RWPE1 (cell line): ENCODE results near the gene FAM25G.

Source experiments
- CTCF ChIA-PET: fragments of 350-600 bp; sonication (Branson Sonifier 250); formaldehyde crosslinking; extraction: SDS; loops from one replicate; lab custom pipeline; 2021; lab: Yijun Ruan, JAX
- POLR2A ChIA-PET: fragments of 400-600 bp; formaldehyde crosslinking; extraction: SDS; loops from one replicate; lab custom pipeline; 2020; ENCODE audit warnings: antibody characterized with exemption; ENCODE audit not compliant: low non-redundant PET; lab: Yijun Ruan, JAX
- DNase-seq: peaks from one replicate; pipeline ENCODE4 v3.0.0; 2012; ENCODE audit warnings: low spot score
- H3K27ac ChIP-seq: fragments of 450-650 bp; 2 replicates; pipeline ENCODE4 v1.5.1; 2017
- TF ChIP-seq, protein P1 (sequence below): fragments of 450-650 bp; conservative IDR thresholded peaks from 2 replicates; pipeline ENCODE4 v1.5.1; 2017; ENCODE audit warnings: low read depth, mild to moderate bottlenecking

The FAM25G gene

DNA sequence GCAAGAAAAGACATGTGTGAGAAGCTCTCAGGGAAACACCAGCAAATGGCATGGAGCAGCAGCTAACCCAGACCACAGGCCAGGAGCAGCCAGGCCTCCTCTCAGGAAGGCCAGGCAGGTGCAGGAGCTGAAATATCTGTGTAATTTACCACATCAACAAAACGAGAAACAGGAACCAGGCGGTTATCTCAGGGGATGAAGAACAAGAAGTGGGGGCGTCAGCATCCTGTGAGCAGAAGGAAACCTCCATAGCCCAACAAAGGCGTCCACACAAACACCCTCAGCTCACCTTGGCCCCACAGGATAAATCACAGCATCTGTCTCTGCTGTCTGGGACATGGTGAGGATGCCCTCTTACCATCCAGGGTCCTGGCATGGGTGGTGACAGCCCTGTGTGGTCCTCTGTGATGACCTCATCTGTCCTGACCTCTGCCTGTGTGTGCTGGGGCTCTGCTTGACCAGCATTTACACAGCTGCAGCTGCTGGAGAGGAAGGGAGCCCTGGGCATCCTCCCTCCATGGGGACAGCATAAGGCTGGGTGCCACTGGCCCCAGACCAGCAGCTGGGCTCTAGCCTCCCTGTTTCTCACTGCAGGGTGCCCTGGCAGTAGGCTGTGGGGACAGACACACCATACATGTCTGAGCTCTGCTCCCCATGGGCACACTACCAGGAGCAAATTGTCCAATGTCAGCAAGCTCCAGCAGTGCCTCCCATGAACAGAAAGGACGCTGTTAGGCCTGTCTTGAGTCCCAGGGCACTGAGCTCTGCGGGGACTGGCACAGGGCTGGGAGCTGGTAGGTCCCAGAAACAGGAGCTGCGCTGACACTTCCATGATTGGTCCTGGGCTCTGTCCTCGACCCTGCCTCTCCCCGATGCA lies 42.2 kb downstream of the FAM25G start:
- no peak for DNase-seq
- CTCF ChIA-PET = interaction anchor here (0.6 kb wide), 2 partner anchors 9 to 23 kb away, joined by 3 to 4 read pairs; no protein-coding TSS in a partner anchor
- TF ChIP-seq, protein P1, sequence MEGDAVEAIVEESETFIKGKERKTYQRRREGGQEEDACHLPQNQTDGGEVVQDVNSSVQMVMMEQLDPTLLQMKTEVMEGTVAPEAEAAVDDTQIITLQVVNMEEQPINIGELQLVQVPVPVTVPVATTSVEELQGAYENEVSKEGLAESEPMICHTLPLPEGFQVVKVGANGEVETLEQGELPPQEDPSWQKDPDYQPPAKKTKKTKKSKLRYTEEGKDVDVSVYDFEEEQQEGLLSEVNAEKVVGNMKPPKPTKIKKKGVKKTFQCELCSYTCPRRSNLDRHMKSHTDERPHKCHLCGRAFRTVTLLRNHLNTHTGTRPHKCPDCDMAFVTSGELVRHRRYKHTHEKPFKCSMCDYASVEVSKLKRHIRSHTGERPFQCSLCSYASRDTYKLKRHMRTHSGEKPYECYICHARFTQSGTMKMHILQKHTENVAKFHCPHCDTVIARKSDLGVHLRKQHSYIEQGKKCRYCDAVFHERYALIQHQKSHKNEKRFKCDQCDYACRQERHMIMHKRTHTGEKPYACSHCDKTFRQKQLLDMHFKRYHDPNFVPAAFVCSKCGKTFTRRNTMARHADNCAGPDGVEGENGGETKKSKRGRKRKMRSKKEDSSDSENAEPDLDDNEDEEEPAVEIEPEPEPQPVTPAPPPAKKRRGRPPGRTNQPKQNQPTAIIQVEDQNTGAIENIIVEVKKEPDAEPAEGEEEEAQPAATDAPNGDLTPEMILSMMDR = no peak
- no peak overlapping the region for H3K27ac ChIP-seq
- POLR2A ChIA-PET = no interaction called here

DNA sequence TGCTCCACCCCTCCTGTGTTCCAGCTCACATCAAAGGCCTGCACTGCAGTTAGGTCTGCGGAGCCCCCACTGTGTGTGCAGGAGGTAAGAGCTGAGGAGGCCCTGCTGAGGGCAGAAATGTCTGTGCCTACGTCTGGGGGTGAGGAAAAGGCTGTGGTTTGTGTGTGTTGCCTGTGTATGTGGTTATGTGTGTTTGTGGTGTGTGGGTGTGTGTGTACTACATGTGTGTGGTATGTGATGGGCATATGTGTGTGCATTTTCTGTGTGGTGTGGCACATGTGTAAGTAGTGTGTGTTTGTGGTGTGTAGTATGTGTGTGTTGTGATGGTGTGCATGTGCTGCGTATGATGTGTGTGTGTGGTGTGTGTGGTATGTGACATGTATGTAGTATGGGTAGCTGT lies 43.8 kb downstream of the FAM25G start:
- TF ChIP-seq, protein P1 = no peak
- H3K27ac ChIP-seq = no peak overlapping the region
- DNase-seq = no peak
- POLR2A ChIA-PET = no interaction called here
- CTCF ChIA-PET = interaction anchor here (0.6 kb wide), 1 partner anchor 281 kb away, joined by 3 read pairs; no protein-coding TSS in a partner anchor

DNA sequence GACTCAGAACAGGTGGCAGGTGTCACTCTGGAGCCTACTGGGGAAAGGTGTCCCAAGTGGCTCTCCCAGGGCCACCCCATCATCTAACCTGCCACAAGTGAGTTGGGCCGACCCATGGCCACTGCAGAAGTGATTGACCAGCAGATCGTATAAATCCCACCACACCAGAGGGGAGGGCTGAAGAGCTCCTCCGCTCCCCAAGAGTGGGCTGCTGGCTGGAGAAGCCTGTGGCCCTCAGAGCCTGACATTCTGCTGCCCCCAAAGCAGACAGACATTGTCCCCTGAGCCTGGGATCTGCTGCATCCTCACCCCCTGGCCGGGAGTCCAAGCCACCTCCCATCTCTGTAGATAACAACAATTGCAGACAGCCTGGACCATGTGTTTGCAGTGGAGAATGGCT lies 44.3 kb downstream of the FAM25G start:
- no peak overlapping the region for H3K27ac ChIP-seq
- CTCF ChIA-PET = no interaction called here
- TF ChIP-seq, protein P1 = no peak
- POLR2A ChIA-PET = no interaction called here
- DNase-seq = no peak

DNA sequence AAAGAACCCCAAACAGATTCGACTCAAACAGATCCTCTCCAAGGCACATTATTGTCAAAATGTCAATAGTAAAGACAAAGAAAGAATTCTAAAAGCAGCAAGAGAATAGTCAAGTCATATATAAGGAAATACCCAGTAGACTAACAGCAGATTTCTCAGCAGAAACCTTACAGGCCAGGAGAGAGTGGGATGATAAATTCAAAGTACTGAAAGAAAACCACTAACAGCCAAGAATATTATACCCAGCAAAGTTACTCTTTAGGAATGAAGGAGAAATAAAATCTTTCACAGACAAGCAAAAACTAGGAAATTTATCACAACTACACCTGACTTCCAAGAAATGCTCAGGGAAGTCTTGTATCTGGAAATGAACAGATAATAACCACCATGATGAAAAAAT lies 45.8 kb downstream of the FAM25G start:
- POLR2A ChIA-PET = no interaction called here
- CTCF ChIA-PET = no interaction called here
- H3K27ac ChIP-seq = no peak overlapping the region
- TF ChIP-seq, protein P1 = no peak
- DNase-seq = no peak

DNA sequence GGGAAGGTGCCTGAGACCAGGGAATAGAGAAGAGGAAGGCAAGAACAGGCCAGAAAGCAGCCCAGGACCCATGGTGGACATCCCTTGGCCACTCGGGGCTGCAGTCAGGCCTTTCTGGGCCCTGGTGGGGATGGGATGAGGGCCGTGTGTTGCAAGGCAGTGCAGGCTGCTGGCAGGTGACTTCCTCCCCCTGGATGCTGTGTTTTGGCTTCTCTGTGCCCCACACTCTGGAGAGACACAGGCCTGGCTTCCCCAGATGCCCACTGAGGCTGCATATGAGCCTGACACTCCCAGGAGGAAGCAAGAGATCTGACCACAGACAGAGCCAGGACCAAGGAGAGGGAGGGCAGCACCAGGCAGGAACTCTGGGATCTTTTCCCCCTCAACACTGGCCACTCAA lies 47.5 kb downstream of the FAM25G start:
- H3K27ac ChIP-seq = no peak overlapping the region
- no peak for DNase-seq
- ChIA-PET POLR2A (no interaction called here), CTCF (no interaction called here)
- TF ChIP-seq, protein P1 = no peak

DNA sequence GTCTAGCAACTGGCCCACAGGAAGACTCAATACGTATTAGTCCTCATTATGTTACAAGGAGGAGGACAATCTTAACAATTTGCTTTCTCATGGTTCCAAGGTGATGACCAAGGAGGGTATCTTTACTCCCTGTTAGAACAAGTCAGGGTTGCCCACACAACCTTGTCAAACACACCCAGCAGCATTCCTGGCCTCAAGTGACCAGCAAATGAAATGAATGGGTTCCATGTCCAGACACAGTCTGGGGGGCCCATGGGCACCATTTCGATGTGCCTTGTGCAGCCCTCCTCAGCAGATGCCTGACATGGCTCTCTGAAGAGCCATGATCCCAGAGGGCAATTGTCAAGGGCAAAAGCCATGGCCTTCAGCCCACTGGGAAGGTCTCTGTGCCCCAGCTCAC lies 48.4 kb downstream of the FAM25G start:
- DNase-seq = no peak
- POLR2A ChIA-PET = no interaction called here
- TF ChIP-seq, protein P1 = no peak
- CTCF ChIA-PET = interaction anchor here (0.6 kb wide), 1 partner anchor 9 kb away, joined by 3 read pairs; no protein-coding TSS in a partner anchor
- H3K27ac ChIP-seq = no peak overlapping the region
